Measurements from ENCODE around the gene PGLYRP3.

GRCh38 chr1:153265457-153265856 lies 47.3 kb downstream of the PGLYRP3 start:
- TF ChIP-seq CTCF (conservative IDR thresholded peaks at IDR 0.05) (peak; percentile 25; the same call in 1 of the 2 replicates), EZH2 (IDR thresholded peaks at IDR 0.05; ENCODE audit: low read depth) (no peak)
